Measurements from ENCODE around the gene HSPA4L.

Gene HSPA4L

GRCh38 chr4:127782275-127783025, at the start of gene HSPA4L:
Gene HSPA4L, plus strand, starts transcription at chr4:127782322. Its CDS starts 229 bp downstream, at chr4:127782551.
- in situ Hi-C loops (cut with MboI; ENCODE audit: low pct_unique_long_range_greater_than_20kb, low sequenced_read_pairs) = no loop called here
- peak; percentile 87 for DNase-seq

- peak; percentile 70 for DNase-seq
- in situ Hi-C loops (cut with MboI; ENCODE audit: low pct_unique_long_range_greater_than_20kb, low sequenced_read_pairs) = loop anchor here (25.0 kb wide), 1 partner anchor 120 kb away; no protein-coding TSS in a partner anchor
Observed at GRCh38 chr4:127732623-127733328, 49.3 kb upstream of the HSPA4L start.

GRCh38 chr4:127734976-127735375, 47.1 kb upstream of the HSPA4L start:
- in situ Hi-C loops (cut with MboI; ENCODE audit: low pct_unique_long_range_greater_than_20kb, low sequenced_read_pairs) = loop anchor here (25.0 kb wide), 1 partner anchor 123 kb away; no protein-coding TSS in a partner anchor
- DNase-seq = no peak

- DNase-seq = no peak
- in situ Hi-C loops (cut with MboI; ENCODE audit: low pct_unique_long_range_greater_than_20kb, low sequenced_read_pairs) = loop anchor here (25.0 kb wide), 1 partner anchor 125 kb away; no protein-coding TSS in a partner anchor
Observed at GRCh38 chr4:127737295-127737694, 44.8 kb upstream of the HSPA4L start.

- in situ Hi-C loops (cut with MboI; ENCODE audit: low pct_unique_long_range_greater_than_20kb, low sequenced_read_pairs) = loop anchor here (25.0 kb wide), 1 partner anchor 129 kb away; no protein-coding TSS in a partner anchor
- no peak for DNase-seq
Observed at GRCh38 chr4:127741247-127741646, 40.9 kb upstream of the HSPA4L start.

GRCh38 chr4:127747883-127748282, 34.2 kb upstream of the HSPA4L start:
- in situ Hi-C loops (cut with MboI; ENCODE audit: low pct_unique_long_range_greater_than_20kb, low sequenced_read_pairs) = loop anchor here (25.0 kb wide), 1 partner anchor 136 kb away; no protein-coding TSS in a partner anchor
- no peak for DNase-seq

- DNase-seq = no peak
- in situ Hi-C loops (cut with MboI; ENCODE audit: low pct_unique_long_range_greater_than_20kb, low sequenced_read_pairs) = loop anchor here (25.0 kb wide), 1 partner anchor 137 kb away; no protein-coding TSS in a partner anchor
Observed at GRCh38 chr4:127748957-127749356, 33.2 kb upstream of the HSPA4L start.

- in situ Hi-C loops (cut with MboI; ENCODE audit: low pct_unique_long_range_greater_than_20kb, low sequenced_read_pairs) = no loop called here
- no peak for DNase-seq
Observed at GRCh38 chr4:127756906-127757305, 25.2 kb upstream of the HSPA4L start.

GRCh38 chr4:127759228-127759820, 22.8 kb upstream of the HSPA4L start:
- DNase-seq = peak; percentile 9
- in situ Hi-C loops (cut with MboI; ENCODE audit: low pct_unique_long_range_greater_than_20kb, low sequenced_read_pairs) = no loop called here

- in situ Hi-C loops (cut with MboI; ENCODE audit: low pct_unique_long_range_greater_than_20kb, low sequenced_read_pairs) = no loop called here
- DNase-seq = no peak
Observed at GRCh38 chr4:127759893-127760292, 22.2 kb upstream of the HSPA4L start.

GRCh38 chr4:127771535-127772275, 10.4 kb upstream of the HSPA4L start:
- in situ Hi-C loops (cut with MboI; ENCODE audit: low pct_unique_long_range_greater_than_20kb, low sequenced_read_pairs) = no loop called here
- DNase-seq = no peak

- no peak for DNase-seq
- in situ Hi-C loops (cut with MboI; ENCODE audit: low pct_unique_long_range_greater_than_20kb, low sequenced_read_pairs) = no loop called here
Observed at GRCh38 chr4:127772769-127773671, 9.1 kb upstream of the HSPA4L start.

- no peak for DNase-seq
- in situ Hi-C loops (cut with MboI; ENCODE audit: low pct_unique_long_range_greater_than_20kb, low sequenced_read_pairs) = no loop called here
Observed at GRCh38 chr4:127775843-127776242, 6.3 kb upstream of the HSPA4L start.

GRCh38 chr4:127776620-127777019, 5.5 kb upstream of the HSPA4L start:
- in situ Hi-C loops (cut with MboI; ENCODE audit: low pct_unique_long_range_greater_than_20kb, low sequenced_read_pairs) = no loop called here
- no peak for DNase-seq

GRCh38 chr4:127777487-127777886, 4.6 kb upstream of the HSPA4L start:
- no peak for DNase-seq
- in situ Hi-C loops (cut with MboI; ENCODE audit: low pct_unique_long_range_greater_than_20kb, low sequenced_read_pairs) = no loop called here

- DNase-seq = no peak
- in situ Hi-C loops (cut with MboI; ENCODE audit: low pct_unique_long_range_greater_than_20kb, low sequenced_read_pairs) = no loop called here
Observed at GRCh38 chr4:127778102-127778501, 4.0 kb upstream of the HSPA4L start.

GRCh38 chr4:127780598-127780997, 1.5 kb upstream of the HSPA4L start:
- in situ Hi-C loops (cut with MboI; ENCODE audit: low pct_unique_long_range_greater_than_20kb, low sequenced_read_pairs) = no loop called here
- DNase-seq = no peak

GRCh38 chr4:127781300-127782024, 660 bp upstream of the HSPA4L start:
- in situ Hi-C loops (cut with MboI; ENCODE audit: low pct_unique_long_range_greater_than_20kb, low sequenced_read_pairs) = no loop called here
- no peak for DNase-seq
